HG02763 (cell line): ENCODE measurements around the gene DNAH3.
"Not testable (repeated sequence)": the region's sequence is repeated elsewhere in the genome, so short reads cannot be mapped to it uniquely, and the experiment has no call there.

Experiments used
- ATAC-seq: cut with Tn5 transposase; IDR thresholded peaks from one replicate; pipeline ENCODE4 v1.9.1; 2021; ENCODE audit warnings: mild to moderate bottlenecking, moderate library complexity; ENCODE audit not compliant: unreplicated experiment

The DNAH3 gene

DNA sequence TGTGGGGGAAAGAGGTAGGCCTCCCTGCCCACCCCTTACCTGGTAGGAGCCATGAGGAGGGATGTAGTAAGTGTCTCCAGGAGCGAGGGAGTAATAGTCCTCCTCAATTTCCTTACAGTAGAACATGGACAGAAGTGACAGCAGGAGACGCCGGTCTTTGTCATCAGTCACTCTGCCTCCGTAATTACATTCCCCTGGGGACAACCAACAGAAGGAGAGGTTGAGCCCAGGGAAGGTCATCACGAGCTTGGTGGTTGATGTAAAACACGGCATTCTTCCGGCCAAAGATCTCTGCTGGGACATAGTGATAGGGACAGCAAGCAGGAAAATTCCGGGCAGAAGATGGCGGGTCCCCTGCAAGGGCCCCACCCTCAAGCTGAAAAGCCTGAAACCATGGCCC lies 202.2 kb downstream of the DNAH3 start:
- ATAC-seq: no peak

DNA sequence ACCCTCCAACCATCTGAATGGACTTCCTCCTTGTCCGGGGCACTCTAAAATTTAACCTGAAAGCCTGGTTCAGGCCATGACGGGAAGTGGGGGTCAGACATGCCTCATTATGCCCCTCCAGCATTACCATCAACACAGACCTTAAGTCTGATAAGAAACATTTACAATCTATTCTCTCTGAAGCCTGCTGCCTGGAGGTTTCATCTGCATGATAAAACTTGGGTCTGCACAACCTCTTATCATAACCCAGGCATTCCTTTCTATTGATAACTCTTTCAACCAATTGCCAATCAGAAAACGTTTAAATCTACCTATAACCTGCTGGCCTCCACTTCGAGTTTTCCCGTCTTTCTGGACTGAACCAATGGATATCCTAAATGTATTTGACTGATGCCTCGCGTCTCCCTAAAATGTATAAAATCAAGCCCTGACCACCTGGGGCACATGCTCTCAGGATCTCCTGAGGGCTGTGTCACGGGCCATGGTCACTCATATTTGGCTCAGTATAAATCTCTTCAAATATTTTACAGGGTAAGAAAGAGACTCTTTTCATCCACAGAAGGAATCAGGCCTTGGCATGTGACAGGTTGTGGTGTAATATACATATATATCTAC lies 204.5 kb downstream of the DNAH3 start:
- ATAC-seq: no peak

DNA sequence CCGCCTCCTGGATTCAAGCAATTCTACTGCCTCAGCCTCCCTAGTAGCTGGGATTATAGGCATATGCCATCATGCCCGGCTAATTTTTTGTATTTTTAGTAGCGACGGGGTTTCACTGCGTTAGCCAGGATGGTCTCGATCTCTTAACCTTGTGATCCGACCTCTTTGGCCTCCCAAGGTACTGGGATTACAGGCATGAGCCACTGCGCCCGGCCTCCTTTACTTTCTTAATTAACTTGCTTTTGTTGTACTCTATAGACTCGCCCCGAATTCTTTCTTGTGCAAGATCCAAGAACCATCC lies 205.1 kb downstream of the DNAH3 start:
- not testable (repeated sequence) for ATAC-seq

DNA sequence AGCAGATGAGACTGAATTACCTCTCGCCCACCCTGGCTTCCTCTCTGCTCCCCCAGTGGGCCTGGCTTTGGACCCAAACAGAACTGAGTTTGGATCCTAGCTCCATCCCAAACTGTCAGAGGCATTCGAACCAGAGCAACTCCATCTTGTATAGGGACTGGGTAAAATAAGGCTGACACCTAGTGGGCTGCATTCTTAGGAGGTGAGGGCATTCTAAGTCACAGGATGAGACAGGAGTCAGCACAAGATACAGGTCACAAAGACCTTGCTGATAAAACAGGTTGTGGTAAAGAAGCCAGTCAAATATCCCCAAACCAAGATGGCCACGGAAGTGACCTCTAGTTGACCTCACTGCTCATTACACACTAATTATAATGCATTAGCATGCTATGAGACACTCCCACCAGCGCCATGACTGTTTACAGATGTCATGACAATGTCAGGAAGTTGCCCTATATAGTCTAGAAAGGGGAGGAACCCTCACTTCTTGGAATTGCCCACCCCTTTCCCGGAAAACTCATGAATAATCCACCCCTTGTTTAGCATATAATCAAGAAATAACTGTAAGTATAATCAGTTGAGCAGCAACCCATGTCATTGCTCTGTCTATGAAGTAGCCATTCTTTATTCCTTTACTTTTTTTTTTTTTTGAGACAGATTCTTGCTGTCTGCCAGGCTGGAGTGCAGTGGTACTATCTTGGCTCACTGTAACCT lies 205.6 kb downstream of the DNAH3 start:
- no peak for ATAC-seq

DNA sequence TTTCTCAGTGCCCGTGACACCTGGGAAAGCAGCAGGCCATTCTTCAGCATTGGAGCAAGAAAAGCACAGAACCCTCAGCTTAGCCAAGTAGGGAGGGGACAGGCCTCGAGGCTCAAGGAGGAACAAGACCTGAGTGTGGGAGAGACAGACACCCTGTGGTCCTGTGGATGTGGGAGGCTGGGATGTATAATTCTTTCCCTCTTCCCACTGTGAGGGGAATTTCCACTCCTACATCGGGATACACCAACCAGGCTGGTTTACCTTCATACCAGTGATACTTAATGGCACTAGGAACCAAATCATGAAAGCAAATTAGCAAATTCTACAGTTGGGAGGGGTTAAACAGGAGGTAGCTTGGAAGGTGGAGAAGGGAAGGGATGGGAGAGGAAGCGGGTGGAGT lies 208.4 kb downstream of the DNAH3 start:
- no peak for ATAC-seq

DNA sequence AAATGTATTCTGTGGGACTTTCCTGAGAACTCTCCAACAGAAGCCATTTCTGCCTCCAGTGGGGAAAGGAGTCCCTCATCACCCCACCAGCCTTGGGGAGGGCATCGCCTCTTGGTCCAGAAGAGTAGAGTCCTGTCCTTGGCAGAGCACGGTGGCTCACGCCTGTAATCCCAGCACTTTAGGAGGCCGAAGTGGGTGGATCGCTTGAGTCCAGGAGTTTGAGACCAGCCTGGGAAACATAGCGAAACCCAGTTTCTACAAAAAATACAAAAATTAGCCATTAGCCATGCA lies 209.1 kb downstream of the DNAH3 start:
- no peak for ATAC-seq

DNA sequence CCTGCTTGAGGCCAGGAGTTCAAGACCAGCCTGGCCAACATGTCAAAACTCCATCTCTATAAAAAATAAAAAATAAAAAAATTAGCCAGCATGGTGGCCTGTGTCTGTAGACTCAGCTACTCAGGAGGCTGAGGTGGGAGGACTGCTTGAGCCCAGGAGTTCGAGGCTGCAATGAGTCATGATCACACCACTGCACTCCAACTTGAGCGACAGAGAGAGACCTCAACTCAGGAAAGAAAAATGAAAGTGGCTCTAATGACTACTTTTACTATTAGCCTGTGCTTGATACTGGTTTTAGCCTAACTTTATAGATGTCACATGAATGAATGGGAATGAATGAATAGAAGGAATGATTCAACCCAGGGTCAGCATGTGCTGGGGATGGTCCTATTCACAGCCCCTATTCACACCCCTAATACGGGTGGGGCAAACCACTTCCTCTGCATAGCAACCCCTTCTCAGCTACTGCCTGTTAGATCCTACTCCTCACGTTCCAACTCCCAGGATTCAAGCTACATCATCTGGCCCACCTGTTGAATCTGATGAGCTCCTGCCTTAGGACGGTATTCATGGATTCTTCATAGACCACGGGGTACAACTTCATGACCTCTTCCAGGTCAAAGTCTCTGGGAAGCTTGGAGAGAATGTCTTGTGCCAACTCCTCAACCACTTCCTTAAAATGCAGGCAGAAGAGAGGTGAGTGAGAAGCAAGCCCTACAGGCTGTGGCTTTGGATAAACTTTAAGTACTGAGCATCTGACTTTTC lies 209.6 kb downstream of the DNAH3 start:
- ATAC-seq: no peak

DNA sequence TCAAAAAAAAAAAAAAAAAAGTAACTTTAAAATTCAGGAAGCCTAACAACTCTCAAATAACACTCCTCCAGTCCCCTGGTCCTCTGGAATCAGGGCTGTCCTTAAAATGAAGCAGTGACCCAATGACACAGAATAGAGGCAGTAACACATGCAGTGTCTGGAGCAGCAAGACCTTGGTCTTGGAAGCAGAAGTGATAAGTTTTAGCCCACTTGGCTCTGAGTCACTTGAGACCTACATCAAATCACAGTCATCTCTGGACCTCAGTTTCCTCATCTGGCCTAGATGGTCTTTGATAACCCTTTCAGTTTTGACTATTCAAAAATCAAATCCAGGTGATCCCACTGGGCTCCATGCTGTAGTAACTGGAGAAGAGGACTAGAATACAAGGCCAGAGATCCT lies 211.0 kb downstream of the DNAH3 start:
- ATAC-seq: no peak

DNA sequence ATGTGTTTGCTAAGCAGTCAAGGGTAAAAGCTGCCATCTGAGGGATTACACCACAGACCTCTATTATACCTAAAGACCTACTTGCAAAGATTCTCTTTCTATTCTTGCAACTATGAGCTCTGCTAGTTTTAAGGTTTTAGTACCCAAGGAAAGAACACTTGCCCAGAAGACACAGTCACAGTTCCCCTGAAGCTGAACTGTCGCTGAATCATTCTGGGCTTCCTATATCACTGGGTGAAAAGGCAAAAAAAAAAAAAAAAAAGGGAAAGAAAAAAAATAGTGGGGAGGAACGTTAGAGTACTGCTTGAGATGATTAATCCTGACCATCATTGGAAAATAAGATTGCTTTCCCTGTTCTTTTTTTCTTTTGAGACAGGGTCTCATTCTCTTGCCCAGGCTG lies 212.2 kb downstream of the DNAH3 start:
- no peak for ATAC-seq

DNA sequence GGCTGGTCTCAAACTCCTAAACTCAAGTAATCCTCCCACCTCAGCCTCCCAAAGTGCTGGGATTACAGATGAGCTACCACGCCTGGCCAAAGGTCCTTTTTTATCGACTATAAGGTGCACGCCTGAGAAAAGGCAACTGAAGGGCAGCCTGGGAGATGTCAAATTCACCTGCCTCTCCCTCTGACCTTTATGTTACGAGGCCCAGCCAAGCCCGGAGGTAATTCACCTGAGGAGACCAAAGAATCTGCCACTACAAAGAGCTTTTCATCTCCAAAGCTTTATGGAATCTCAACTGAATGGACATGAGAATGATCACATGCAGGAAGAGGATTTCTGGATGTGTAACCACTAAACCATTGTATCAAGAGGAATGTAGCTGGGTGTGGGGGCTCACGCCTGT lies 212.9 kb downstream of the DNAH3 start:
- ATAC-seq: no peak

DNA sequence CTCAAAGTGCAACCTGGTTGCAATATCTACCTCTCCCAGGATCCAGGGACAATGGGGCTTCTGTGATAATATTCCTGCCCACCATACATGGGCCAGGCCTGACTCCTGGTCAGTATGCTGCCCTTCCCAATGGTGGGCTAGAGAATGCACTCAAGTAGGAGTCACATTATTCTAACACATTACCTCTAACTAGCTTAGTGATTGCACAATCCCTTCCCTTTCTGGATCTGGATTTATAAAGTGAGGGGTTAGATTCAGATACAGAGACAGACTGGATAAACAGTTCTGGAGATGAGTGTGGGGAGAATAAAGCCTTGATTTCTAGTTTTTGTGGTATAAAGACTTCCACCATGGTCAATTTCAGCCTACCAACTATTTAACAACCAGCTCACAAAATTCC lies 217.1 kb downstream of the DNAH3 start:
- ATAC-seq: no peak

DNA sequence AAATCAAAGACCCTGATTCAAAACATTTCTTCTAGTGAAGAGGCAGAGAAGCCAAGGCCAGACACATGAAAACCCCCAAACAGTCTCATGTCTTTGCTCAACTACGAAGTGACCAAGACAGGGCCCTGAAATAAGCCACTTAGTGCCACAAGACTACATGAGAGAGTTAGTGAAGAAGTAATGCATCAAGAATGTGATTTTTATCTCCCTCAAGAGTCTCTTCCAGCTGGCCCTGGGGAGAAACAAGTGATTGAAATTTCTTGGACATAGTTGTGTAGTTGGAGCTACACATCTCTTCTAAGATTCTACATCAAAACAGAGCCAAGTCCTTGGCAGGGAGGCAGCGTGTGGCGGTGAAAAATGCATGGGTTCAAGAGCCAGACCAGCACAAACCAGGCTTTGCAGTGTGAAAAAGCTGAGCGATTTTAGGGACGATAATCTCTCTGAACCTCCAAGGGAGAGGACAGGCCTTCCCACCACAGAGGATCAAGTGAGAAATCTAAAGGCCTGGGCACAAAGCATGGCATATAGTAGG lies 219.5 kb downstream of the DNAH3 start:
- no peak for ATAC-seq

DNA sequence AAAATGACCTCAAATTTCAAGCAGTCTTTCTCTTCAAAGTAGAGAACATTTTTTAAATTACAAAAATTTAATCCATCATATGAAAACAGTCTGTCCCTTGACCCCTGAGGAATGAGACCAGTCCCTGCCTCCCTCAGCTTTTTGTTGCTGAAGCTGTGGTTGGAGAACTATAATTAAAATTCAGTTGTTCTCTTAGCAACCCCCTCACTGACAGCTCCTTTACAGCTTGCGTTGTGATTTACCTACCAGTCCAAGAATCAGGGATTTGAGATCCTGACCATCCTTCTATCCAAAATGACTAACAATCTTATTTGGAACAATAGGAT lies 220.3 kb downstream of the DNAH3 start:
- no peak for ATAC-seq

DNA sequence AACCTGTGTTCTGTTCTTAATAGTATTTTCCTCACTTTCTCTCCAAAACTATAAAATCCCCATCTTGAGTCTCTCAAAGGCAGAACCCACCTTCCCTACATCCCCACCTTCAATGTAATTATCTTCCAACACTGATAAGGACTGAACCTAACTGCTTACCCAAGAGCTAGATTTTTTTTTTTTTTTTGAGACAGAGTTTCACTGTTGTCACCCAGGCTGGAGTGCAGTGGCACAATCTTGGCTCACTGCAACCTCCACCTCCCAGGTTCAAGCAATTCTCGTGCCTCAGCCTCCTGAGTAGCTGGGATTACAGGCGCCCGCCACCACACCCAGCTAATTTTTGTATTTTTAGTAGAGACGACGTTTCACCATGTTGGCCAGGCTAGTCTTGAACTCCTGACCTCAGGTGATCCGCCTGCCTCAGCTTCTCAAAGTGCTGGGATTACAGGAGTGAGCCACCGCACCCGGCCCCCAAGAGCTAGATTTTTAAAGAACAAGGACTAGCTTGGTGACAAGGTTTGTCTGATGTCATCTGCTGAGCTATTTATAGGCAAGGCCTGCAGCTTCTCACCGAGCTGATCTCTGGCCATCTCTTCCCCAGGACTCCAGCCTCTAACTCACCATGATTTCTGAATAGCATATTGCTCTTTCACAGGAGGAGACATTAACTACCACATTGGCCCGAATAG lies 220.8 kb downstream of the DNAH3 start:
- not testable (repeated sequence) for ATAC-seq

DNA sequence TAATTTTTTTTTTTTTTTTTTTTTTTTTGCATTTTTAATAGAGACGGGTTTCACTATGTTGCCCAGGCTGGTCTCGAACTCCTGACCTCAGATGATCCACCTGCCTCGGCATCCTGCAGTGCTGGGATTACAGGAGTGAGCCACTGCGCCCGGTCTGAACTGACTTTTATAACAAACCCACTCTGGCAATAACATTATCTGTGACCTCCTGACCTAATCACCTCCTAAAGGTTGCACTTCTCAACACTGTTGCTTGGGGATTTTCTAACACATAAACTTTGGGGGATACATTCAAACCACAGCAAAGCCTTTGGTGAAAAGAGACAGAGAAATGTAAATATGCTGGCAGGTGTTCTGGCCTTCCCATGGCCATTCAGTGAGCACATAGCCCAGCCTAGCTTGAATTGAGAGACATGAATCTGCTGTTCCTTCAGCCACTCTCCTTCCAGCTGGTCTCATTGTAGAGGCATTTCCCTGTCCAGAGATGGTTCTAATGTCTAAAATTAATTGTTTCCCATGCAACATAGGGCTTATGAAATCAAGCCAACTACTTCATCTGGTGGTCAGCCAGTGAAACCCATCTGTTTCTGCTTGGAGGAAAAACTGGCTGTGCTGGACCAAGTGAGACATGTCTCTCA lies 221.8 kb downstream of the DNAH3 start:
- no peak for ATAC-seq

DNA sequence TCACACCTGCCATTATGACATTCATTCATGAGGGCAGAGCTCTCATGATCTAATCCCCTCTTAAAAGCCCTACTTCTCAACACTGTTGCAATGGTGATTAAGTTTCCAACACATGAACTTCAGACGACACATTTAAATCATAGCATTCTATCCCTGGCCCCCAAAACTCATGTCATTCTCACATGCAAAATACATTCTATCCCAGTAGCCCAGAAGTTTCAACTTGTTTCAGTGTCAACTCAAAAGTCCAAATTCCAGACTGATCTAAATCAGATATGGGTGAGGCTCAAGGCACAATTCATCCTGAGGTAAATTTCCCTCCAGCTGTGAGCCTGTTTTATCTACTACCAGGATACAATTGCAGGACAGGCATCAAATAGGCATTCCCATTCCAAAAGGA lies 224.9 kb downstream of the DNAH3 start:
- no peak for ATAC-seq

DNA sequence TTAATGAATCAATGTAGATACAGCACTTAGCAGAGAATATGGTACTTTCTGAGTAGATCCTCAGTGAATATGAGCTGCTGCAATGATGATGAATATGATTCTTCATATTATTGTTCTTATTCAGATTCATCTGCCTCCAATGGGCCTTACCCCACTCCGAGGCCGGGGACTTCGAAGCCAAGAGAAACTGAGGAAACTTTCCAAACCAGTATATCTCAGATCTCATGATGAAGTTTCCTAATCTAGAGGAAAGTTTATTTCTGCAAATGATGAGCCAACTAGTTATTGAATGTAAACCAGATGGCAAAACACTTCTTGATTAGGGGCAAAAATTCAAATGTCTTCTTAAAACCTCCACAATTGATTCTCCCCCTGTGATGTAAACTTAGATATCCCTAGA lies 226.8 kb downstream of the DNAH3 start:
- ATAC-seq: no peak

DNA sequence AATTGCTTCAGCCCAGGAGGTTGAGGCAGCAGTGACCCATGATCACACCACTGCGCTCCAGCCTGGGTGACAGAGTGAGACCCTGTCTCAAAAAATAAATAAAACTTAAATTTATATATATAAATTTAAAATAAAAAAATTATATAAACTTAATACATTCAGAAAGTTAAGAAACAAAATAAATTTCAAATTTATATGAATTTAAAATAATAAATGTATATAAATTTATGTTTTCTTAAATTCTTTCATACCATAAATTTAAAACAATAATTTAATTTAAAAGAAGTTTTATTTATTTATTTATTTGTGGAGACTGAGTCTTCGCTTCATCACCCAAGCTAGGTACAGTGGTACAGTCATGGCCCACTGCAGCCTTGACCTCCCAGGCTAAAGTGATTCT lies 229.8 kb downstream of the DNAH3 start:
- ATAC-seq: no peak

DNA sequence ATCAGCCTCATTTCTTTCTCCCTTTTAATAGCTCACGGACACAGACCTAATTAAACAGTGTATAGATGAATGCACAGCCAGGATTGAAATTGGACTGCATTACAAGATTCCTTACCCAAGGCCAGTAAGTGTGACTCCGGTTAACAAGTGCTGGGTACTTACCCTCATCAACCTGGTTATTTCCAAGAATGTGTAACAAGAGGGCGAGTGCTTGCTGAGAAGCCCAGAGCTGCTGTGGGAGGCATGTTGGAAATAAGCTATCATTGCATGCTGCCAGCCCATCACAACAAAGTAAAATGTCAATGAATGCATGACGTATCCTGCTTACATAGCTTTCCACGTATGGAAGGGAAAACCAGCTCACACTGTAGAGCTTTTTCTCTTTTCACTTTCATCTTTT lies 230.6 kb downstream of the DNAH3 start:
- ATAC-seq: no peak

DNA sequence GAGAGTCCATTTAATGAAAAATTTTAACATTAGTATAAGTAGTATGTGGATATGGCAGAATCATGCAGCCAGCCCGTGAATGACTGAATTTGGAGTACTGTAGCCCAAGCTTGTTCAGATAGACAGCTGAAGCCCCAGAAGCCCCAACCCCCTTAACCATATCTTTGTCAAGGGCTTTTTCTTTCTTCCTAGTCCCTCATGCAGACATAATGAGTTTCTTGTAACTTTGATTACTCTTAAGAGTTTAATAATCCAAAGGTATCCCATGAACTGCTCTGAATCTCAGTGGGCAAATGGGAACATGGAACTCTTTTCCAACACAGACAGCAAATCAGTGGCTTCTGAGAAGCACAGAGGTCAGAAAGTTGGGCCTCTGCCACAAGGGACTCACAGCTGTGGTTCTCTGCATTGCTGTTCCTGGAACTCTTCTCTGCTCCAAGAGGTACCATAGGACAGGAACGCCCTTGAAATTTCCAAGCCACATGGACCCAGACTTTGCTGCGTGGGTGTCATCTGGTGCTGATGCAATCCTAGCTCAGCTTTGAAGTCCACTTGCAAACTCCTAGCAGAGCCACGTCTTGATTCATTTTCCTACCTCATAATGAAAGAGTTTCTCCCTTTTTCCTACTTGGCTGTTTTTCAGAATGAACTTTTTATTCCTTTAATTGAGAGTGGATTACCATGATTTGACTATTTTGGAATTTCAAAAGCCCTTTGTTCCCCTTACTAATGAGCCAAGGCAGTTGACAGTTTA lies 232.0 kb downstream of the DNAH3 start:
- ATAC-seq: no peak

DNA sequence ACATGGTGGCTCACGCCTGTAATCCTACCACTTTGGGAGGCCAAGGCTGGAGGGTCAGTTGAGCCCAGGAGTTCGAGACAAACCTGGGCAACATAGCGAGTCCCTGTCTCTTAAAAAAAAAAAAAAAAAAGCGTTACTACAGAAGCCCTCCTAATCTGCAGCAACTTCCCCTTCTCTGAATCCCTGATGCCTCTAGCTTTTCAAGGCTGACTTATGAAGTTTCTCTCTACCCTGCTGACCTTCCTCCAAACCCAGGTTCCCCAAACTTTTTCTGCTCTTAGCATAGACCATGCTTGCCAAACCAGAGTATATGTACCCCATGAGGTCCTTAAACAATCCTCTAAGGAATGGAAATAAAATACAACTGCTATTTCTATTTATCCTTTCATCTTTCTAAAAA lies 233.7 kb downstream of the DNAH3 start:
- no peak for ATAC-seq
